IPS DF 6.9 (cell line): ENCODE data around the gene MYO1D.

Experiments used
- DNase-seq: peaks from one replicate; pipeline ENCODE4 v3.0.0-alpha.2; 2013; ENCODE audit warnings: low read depth, low spot score
- H3K27ac ChIP-seq: one replicate; pipeline ENCODE4 v1.5.1; 2013; ENCODE audit warnings: low read length, control low read depth
- H3K27me3 ChIP-seq: 2 replicates; pipeline ENCODE4 v1.6.1; 2013; ENCODE audit warnings: mild to moderate bottlenecking, low read length; ENCODE audit not compliant: control insufficient read depth, insufficient read depth
- H3K36me3 ChIP-seq: 2 replicates; pipeline ENCODE4 v1.6.1; 2013; ENCODE audit warnings: low read length; ENCODE audit not compliant: control insufficient read depth, insufficient read depth
- H3K4me1 ChIP-seq: 2 replicates; pipeline ENCODE4 v1.6.1; 2013; ENCODE audit warnings: low read length; ENCODE audit not compliant: control insufficient read depth, insufficient read depth
- H3K4me3 ChIP-seq: 2 replicates; pipeline ENCODE4 v1.5.1; 2013; ENCODE audit warnings: mild to moderate bottlenecking, low read length
- H3K9me3 ChIP-seq: 2 replicates; pipeline ENCODE4 v1.6.1; 2013; ENCODE audit warnings: low read length, inconsistent platforms; ENCODE audit not compliant: control insufficient read depth, insufficient read depth
- WGBS: extraction: QIAGEN DNeasy Blood & Tissue Kit; methylation state at CpG from one replicate; pipeline ENCODE4 v1.1.7; 2013; ENCODE audit warnings: mixed read lengths, missing lambda C conversion rate; ENCODE audit not compliant: insufficient read length, insufficient coverage; 5-methylcytosine and 5-hydroxymethylcytosine counted together

MYO1D gene

DNA sequence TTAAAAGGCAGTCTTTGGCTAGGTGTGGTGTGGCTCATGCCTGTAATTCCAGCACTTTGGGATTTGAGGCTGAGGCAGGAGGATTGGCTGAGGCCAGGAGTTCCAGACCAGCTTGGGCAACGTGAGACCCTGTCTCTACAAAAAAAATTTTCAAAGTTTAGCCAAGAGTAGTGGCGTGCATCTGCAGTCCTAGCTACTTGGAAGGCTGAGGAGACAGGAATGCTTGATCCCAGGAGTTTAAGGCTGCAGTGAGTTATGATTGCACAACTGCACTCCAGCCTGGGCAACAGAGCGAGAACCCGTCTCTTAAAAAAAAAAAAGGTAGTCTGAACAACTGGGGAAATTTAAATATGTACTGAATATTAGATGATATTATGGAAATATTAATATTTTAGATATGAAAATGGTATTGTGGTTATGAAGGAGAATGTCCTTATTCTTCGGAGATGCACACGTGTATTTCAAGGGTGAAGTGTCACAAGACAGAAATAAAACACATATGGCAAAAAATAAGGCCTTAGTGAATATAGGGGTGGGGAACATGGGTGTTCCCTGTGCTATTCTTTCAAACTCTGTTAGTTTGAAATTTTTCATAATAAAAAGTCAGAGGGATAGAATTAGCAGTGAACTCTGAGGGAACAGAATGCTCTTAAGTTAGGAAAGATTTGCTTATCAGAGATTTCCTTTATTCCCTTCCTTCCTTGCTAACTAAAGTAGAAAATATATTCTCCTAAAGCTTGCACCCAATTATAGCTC lies 245.4 kb downstream of the MYO1D start:
- Histone ChIP-seq H3K36me3 (no peaks in the 10 kb centered on the region), H3K4me3 (no peak overlapping the region), H3K27me3 (no peaks in the 10 kb centered on the region), H3K27ac (no peak overlapping the region), H3K4me1 (no peaks in the 10 kb centered on the region), H3K9me3 (no peaks in the 10 kb centered on the region)
- DNase-seq = no peak
- WGBS = 100% methylated on average over 2 of the region's 6 CpGs

DNA sequence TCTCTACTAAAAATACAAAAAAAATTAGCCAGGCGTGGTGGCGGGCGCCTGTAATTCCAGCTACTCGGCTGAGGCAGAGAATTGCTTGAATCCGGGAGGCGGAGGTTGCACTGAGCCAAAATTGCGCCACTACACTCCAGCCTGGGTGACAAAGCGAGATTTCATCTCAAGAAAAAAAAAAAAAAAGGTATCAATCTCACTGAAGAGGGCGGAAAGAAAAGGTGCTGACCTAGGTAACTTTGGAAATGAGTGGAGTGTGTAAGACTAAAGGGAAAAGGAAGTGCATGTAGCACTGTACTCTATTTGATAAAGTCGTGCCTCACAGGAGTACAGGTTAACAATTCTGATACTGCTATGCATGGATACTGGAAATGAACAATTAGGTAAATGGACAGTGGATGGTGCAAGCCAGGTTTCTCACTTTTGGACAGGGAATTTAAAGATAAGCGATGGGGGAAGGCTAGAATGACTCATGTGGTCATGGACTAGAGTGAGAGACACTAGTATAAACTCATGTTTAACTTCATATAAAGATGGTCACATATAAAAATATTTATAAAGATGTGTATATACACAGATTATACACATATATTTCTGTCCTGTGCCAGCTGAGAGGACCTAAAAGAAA lies 247.2 kb downstream of the MYO1D start:
- no CpG with 5 or more reads among the region's 11 CpGs for whole genome bisulfite sequencing
- no peak overlapping the region for H3K4me3 ChIP-seq
- no peaks in the 10 kb centered on the region for H3K9me3 ChIP-seq
- no peak overlapping the region for H3K27ac ChIP-seq
- H3K36me3 ChIP-seq = no peaks in the 10 kb centered on the region
- H3K4me1 ChIP-seq = no peaks in the 10 kb centered on the region
- no peak for DNase-seq
- H3K27me3 ChIP-seq = no peaks in the 10 kb centered on the region

DNA sequence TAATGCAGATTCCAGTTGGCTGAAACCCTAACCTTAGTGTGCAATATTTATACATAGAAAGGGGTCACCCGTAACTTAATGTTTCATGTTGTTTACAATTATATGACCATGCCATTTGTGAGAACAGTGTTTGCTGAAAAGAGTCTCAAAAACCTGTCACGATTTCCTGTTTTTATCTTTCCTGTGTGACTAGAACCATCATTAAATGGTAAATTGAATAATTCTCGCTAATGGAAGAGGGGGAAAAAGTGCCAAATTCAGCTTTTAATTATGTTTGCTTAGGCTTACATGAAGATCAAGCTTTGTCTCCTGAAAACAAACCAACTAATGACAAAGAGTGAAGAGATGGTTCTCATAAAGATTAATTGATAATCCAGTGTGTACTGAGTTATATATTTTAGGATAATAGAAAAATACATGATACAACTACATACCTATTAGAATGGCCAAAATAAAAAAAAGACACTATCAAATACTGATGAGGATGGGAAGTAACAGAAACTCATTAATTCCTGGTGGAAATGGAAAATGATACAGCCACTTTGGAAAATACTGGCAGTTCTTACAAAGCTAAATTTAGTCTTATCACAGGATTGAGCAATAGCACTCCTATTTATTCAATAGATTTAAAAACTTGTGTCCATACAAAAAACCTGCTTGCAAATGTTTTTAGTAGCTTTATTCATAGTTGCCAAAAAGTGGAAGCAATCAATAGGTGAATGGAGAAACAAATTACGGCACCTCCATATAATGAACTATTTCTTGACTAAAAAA lies 248.5 kb downstream of the MYO1D start:
- no peak overlapping the region for H3K27ac ChIP-seq
- no peaks in the 10 kb centered on the region for H3K9me3 ChIP-seq
- no peaks in the 10 kb centered on the region for H3K36me3 ChIP-seq
- no peaks in the 10 kb centered on the region for H3K4me1 ChIP-seq
- H3K27me3 ChIP-seq = no peaks in the 10 kb centered on the region
- DNase-seq = no peak
- no CpG with 5 or more reads among the region's 4 CpGs for WGBS
- H3K4me3 ChIP-seq = no peak overlapping the region

DNA sequence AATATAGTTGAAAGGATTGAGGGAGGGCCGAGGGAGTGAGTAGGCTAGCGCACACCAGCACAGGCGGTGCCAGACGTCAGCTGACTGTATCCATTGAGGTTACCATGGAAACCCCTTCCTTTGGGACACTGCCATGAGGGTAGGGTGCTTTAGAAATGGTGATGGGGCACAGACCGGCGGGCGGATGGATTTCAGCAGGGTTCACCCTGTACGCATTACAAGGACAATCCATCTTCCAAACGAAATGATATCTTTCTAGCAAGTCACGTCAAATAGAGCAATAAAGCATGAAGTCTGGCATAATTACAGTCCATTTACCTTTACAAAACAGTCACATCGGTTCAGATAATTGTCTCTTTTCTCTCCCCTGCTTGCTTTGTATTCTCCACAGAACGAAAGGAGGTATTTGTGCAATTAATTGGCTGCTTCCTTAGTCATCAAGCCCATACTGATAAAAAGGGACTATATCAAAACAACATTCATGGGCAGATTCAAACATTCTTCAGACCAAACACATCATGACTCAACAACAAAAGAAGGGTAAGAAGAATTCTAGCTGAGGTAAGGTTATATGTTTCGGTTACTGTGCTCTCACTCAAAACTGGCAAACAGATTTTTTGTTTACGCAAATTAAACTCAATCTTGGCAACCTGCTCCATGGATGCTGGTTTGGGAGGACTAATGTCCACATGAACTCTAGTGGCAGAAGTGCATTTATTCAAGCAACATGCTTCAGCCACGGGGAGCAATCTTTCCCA lies 249.5 kb downstream of the MYO1D start:
- no peaks in the 10 kb centered on the region for H3K9me3 ChIP-seq
- H3K4me1 ChIP-seq = no peaks in the 10 kb centered on the region
- WGBS = no CpG with 5 or more reads among the region's 15 CpGs
- no peak overlapping the region for H3K4me3 ChIP-seq
- H3K27me3 ChIP-seq = no peaks in the 10 kb centered on the region
- peak; percentile 67 for DNase-seq
- no peaks in the 10 kb centered on the region for H3K36me3 ChIP-seq
- no peak overlapping the region for H3K27ac ChIP-seq

DNA sequence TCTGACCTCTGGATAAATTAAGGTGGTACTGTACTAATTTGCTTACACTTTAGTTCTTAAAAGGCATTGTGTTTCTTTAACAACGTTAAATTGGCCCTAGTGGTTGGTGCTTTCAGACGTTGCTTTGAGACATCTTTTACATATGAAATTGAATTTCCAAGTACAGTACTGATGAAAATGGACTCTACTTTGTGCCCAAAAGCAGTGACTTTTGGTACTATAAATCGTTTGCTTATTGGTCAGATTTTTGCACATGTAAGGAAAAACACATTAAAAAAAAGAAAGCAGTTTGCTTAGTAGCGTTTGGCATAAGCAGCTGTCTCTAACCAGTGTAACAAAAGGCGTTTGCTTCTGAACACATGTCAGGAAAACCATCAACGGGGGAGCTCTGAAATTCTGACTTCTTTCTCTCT lies 250.5 kb downstream of the MYO1D start:
- no peak overlapping the region for H3K4me3 ChIP-seq
- H3K4me1 ChIP-seq = 0 out of 2 replicates have a peak, but pooled peaks cover 2% of the 10 kb centered on the region
- no peaks in the 10 kb centered on the region for H3K27me3 ChIP-seq
- no peaks in the 10 kb centered on the region for H3K9me3 ChIP-seq
- H3K27ac ChIP-seq = no peak overlapping the region
- DNase-seq = no peak
- no CpG with 5 or more reads among the region's 6 CpGs for WGBS
- no peaks in the 10 kb centered on the region for H3K36me3 ChIP-seq

DNA sequence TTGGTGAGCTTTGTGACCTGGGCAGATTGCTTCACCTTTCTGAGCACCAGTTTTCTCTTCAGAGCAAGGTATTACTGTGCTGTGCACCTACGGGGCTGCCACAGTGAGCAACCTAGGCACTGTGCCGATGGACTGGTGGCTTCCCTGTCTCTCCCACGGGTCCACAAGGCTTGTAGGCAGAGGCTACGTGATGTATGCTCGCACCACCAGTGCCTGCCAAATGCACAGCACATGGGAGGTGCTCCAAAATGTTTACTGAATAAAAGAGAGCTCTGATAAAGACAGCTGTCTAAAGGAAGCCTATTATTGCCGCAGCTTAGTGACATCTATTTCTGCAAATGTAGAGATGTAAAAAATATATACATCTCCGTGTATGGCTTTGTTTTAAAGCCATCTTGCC lies 251.0 kb downstream of the MYO1D start:
- Histone ChIP-seq H3K27ac (no peak overlapping the region), H3K4me1 (0 out of 2 replicates have a peak, but pooled peaks cover 2% of the 10 kb centered on the region), H3K9me3 (no peaks in the 10 kb centered on the region), H3K36me3 (no peaks in the 10 kb centered on the region), H3K4me3 (no peak overlapping the region), H3K27me3 (no peaks in the 10 kb centered on the region)
- WGBS = no CpG with 5 or more reads among the region's 7 CpGs
- no peak for DNase-seq

DNA sequence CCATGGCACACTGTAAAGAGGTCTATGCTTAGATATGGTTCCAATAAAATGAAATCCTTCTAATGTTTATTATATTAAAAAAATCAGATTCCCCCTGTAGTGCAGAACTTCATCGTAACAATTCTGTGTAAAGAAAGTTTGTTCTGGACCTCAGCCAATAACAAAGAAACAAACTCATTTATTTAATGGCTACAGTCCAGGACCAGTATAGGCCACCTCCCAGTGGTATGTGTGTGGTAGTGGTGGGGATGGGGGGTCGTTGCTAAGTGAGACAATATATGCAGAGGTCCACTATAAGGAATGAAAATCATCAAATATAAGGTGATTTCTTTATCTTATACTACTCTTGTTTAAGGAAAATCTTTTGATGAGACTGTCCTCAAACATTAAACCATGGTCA lies 253.7 kb downstream of the MYO1D start:
- Histone ChIP-seq H3K4me1 (peaks cover 2% of the 10 kb centered on the region; the same call in 1 of the 2 replicates), H3K36me3 (no peaks in the 10 kb centered on the region), H3K27me3 (no peaks in the 10 kb centered on the region), H3K9me3 (no peaks in the 10 kb centered on the region), H3K4me3 (no peak overlapping the region), H3K27ac (no peak overlapping the region)
- WGBS = no CpG with 5 or more reads among the region's 2 CpGs
- DNase-seq = no peak

DNA sequence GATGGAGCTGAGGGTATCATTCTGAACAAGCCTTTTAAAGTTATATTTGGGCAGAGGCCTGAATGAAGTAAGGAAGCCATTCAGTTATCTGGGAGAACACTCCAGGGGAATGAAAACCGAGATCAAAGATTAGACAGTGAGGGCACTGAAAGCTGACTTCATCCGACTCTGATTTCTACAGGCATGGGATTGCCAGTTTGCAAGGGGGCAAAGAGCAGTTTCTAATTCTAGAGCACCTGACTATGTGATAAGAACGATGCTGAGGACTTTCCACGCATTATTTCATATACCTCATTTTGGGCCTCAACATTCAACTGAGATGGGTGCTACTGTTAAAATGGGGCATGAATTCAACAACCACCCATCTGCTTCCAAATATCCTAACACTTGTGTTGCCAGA lies 254.4 kb downstream of the MYO1D start:
- whole genome bisulfite sequencing = no CpG with 5 or more reads among the region's 4 CpGs
- Histone ChIP-seq H3K27ac (no peak overlapping the region), H3K36me3 (no peaks in the 10 kb centered on the region), H3K4me3 (no peak overlapping the region), H3K9me3 (no peaks in the 10 kb centered on the region), H3K27me3 (no peaks in the 10 kb centered on the region), H3K4me1 (peaks cover 2% of the 10 kb centered on the region; the same call in 1 of the 2 replicates)
- DNase-seq = no peak

DNA sequence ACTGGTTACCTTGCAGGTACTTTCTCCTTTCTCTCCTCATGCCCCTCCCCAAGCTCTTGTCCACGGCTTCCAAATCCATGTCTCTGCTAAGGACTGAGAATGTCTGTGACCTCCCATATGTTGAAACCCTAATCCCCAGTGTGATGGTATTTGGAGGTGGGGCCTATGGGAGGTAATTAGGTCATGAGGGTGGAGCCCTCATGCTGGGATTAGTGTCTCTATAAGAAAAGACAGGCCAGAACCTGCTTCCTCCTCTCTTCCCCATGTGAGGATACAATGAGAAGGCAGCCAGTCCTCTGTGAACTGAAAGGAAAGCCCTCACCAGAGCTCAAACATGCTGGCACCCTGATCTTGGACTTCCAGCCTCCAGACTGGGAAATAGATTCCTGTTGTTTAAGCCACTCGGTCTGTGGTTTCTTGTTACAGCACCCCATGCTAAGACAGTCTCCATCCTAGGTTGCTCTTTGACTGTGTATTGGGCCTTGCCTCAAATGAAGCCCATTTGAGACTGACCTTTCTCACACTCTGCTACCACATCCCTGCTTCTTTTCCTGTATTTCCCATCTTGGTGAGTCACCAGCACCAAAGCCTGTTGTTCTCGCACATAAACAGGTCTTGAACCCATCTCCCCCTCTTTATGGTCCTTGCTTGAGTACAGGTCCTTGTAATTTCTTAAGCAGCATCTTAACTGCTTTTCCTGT lies 255.2 kb downstream of the MYO1D start:
- Histone ChIP-seq H3K4me3 (no peak overlapping the region), H3K27me3 (no peaks in the 10 kb centered on the region), H3K9me3 (no peaks in the 10 kb centered on the region), H3K27ac (no peak overlapping the region), H3K36me3 (no peaks in the 10 kb centered on the region), H3K4me1 (peaks cover 2% of the 10 kb centered on the region; the same call in 1 of the 2 replicates)
- peak; percentile 41 for DNase-seq
- no CpG with 5 or more reads among the region's 3 CpGs for WGBS
